Measurements from ENCODE around the gene PARD3B. TPM values are rescaled to one million over a fixed set of nuclear protein-coding genes. Genes with fewer than 3 reads are reported as not detected.

The PARD3B gene
- total RNA-seq, 1 experiment from 2014 or later, result 0.68 TPM

- DNase-seq (ENCODE audit: low spot score), result no peak
Observed at GRCh38 chr2:204840504-204840903, 295.2 kb downstream of the PARD3B start.

- no peak for DNase-seq (ENCODE audit: low spot score)
Observed at GRCh38 chr2:204842068-204842467, 296.8 kb downstream of the PARD3B start.

- DNase-seq (ENCODE audit: low spot score), result peak; percentile 76
Observed at GRCh38 chr2:204842661-204843485, 297.6 kb downstream of the PARD3B start.

- DNase-seq (ENCODE audit: low spot score), result no peak
Observed at GRCh38 chr2:204846471-204846870, 301.2 kb downstream of the PARD3B start.

GRCh38 chr2:204849892-204850291 is 304.6 kb downstream of the PARD3B start:
- no peak for DNase-seq (ENCODE audit: low spot score)

- DNase-seq (ENCODE audit: low spot score), result no peak
Observed at GRCh38 chr2:204850581-204850980, 305.3 kb downstream of the PARD3B start.

GRCh38 chr2:204853905-204854304 is 308.6 kb downstream of the PARD3B start:
- no peak for DNase-seq (ENCODE audit: low spot score)

GRCh38 chr2:204860274-204860673 is 315.0 kb downstream of the PARD3B start:
- DNase-seq (ENCODE audit: low spot score), result no peak

- DNase-seq (ENCODE audit: low spot score), result no peak
Observed at GRCh38 chr2:204862809-204863208, 317.5 kb downstream of the PARD3B start.

- peak; percentile 6 for DNase-seq (ENCODE audit: low spot score)
Observed at GRCh38 chr2:204863336-204863735, 318.1 kb downstream of the PARD3B start.

- DNase-seq (ENCODE audit: low spot score), result no peak
Observed at GRCh38 chr2:204869132-204869823, 324.0 kb downstream of the PARD3B start.

- no peak for DNase-seq (ENCODE audit: low spot score)
Observed at GRCh38 chr2:204870053-204870452, 324.8 kb downstream of the PARD3B start.

- peak; percentile 42 for DNase-seq (ENCODE audit: low spot score)
Observed at GRCh38 chr2:204871231-204871953, 326.1 kb downstream of the PARD3B start.

GRCh38 chr2:204876311-204876710 is 331.0 kb downstream of the PARD3B start:
- DNase-seq (ENCODE audit: low spot score), result no peak

GRCh38 chr2:204877691-204878090 is 332.4 kb downstream of the PARD3B start:
- DNase-seq (ENCODE audit: low spot score), result no peak

- DNase-seq (ENCODE audit: low spot score), result no peak
Observed at GRCh38 chr2:204880928-204881327, 335.7 kb downstream of the PARD3B start.

GRCh38 chr2:204881655-204882054 is 336.4 kb downstream of the PARD3B start:
- DNase-seq (ENCODE audit: low spot score), result no peak

GRCh38 chr2:204885747-204886146 is 340.5 kb downstream of the PARD3B start:
- DNase-seq (ENCODE audit: low spot score), result no peak

- DNase-seq (ENCODE audit: low spot score), result no peak
Observed at GRCh38 chr2:204886713-204887112, 341.4 kb downstream of the PARD3B start.

GRCh38 chr2:204888222-204888621 is 342.9 kb downstream of the PARD3B start:
- DNase-seq (ENCODE audit: low spot score), result no peak

GRCh38 chr2:204890680-204891079 is 345.4 kb downstream of the PARD3B start:
- DNase-seq (ENCODE audit: low spot score), result no peak

- no peak for DNase-seq (ENCODE audit: low spot score)
Observed at GRCh38 chr2:204891739-204892138, 346.5 kb downstream of the PARD3B start.
